Activated CD8-positive, alpha-beta T cell treated with anti-CD3 and anti-CD28 coated beads for 36 hours (primary cell): ENCODE measurements around the gene SPATA6L. TPM values are rescaled to one million over a fixed set of nuclear protein-coding genes. Genes with fewer than 3 reads are reported as not detected.
"Not testable (repeated sequence)": the region's sequence is repeated elsewhere in the genome, so short reads cannot be mapped to it uniquely, and the experiment has no call there.

Source experiments
- ATAC-seq: fragments of 200-7000 bp; cut with Tn5 transposase; one replicate; pipeline ENCODE4 v1.10.0; 2021; ENCODE audit warnings: mild to moderate bottlenecking, moderate library complexity
- CTCF ChIA-PET: fragments of 350-600 bp; sonication (Branson Sonifier 250); formaldehyde crosslinking; loops from one replicate; lab custom pipeline; 2021; ENCODE audit warnings: antibody characterized with exemption; lab: Charles Lee
- POLR2A ChIA-PET: fragments of 350-600 bp; sonication (Branson Sonifier 250); formaldehyde crosslinking; loops from one replicate; lab custom pipeline; 2021; ENCODE audit warnings: antibody characterized with exemption; lab: Charles Lee
- DNase-seq: peaks from one replicate; pipeline ENCODE4 v3.0.0-alpha.2; 2020
- H3K27ac Mint-ChIP-seq: one replicate; pipeline ENCODE4 v1.8.0; 2021; ENCODE audit warnings: mild to moderate bottlenecking, mixed read lengths
- H3K27me3 Mint-ChIP-seq: one replicate; pipeline ENCODE4 v1.8.0; 2021; ENCODE audit warnings: mixed read lengths
- H3K36me3 Mint-ChIP-seq: one replicate; pipeline ENCODE4 v1.8.0; 2021; ENCODE audit warnings: low read depth, mixed read lengths
- H3K4me1 Mint-ChIP-seq: one replicate; pipeline ENCODE4 v1.8.0; 2021; ENCODE audit warnings: low read depth, mixed read lengths
- H3K4me3 Mint-ChIP-seq: one replicate; pipeline ENCODE4 v1.8.0; 2021; ENCODE audit warnings: mild to moderate bottlenecking, moderate library complexity, mixed read lengths
- H3K9me3 Mint-ChIP-seq: one replicate; pipeline ENCODE4 v1.8.0; 2021; ENCODE audit warnings: mixed read lengths
- intact Hi-C: fragments of 100-400 bp; cut with micrococcal nuclease; formaldehyde crosslinking; loops from one replicate; pipeline ENCODE4 v1.10.0; 2022
- total RNA-seq, 2 experiments: library from RNA; stranded (reverse); gene quantifications; one replicate each; pipeline ENCODE4 v1.2.3, GENCODE V29; 2021
- TF ChIP-seq, protein P1 (sequence below): fragments of 200-600 bp; IDR thresholded peaks from one replicate; pipeline ENCODE4 v1.8.0; 2022; ENCODE audit warnings: antibody characterized with exemption, mild to moderate bottlenecking

The SPATA6L gene
- total RNA-seq, 2 experiments from 2014 or later, result 0.43 to 0.78 TPM

DNA sequence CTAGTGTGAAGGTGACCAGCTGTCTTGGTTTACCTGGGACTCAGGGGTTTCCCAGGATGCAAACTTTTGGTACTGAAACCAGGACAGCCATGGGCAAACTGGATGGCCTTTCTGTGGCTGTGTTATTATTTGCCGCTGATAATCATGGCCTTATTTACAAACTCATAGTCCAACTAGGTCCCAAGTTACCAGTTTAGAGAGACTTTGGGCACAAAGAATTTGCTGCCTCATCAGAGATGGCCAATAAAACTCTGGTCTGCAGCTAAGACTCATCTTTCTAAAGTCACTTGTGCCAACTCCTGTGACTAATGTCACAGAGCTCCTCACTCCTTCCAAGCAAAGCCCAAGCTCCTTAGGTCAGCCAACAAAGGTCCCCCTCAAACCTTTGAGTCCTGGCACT lies 51.7 kb downstream of the SPATA6L start:
- no peak overlapping the region for H3K27ac Mint-ChIP-seq
- ChIA-PET CTCF (interaction anchor here (1.7 kb wide), 1 partner anchor 10 kb away, joined by 8 read pairs; no protein-coding TSS in a partner anchor), POLR2A (no interaction called here)
- TF ChIP-seq, protein P1, sequence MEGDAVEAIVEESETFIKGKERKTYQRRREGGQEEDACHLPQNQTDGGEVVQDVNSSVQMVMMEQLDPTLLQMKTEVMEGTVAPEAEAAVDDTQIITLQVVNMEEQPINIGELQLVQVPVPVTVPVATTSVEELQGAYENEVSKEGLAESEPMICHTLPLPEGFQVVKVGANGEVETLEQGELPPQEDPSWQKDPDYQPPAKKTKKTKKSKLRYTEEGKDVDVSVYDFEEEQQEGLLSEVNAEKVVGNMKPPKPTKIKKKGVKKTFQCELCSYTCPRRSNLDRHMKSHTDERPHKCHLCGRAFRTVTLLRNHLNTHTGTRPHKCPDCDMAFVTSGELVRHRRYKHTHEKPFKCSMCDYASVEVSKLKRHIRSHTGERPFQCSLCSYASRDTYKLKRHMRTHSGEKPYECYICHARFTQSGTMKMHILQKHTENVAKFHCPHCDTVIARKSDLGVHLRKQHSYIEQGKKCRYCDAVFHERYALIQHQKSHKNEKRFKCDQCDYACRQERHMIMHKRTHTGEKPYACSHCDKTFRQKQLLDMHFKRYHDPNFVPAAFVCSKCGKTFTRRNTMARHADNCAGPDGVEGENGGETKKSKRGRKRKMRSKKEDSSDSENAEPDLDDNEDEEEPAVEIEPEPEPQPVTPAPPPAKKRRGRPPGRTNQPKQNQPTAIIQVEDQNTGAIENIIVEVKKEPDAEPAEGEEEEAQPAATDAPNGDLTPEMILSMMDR, result no peak
- ATAC-seq (no peak), DNase-seq (no peak)
- H3K9me3 Mint-ChIP-seq, result peaks cover 2% of the 10 kb centered on the region
- no peaks in the 10 kb centered on the region for H3K36me3 Mint-ChIP-seq
- H3K27me3 Mint-ChIP-seq, result no peaks in the 10 kb centered on the region
- no peak overlapping the region for H3K4me3 Mint-ChIP-seq
- intact Hi-C loops, result no loop called here
- H3K4me1 Mint-ChIP-seq, result peaks cover 13% of the 10 kb centered on the region

GRCh38 chr9:4606033-4606432 lies 60.2 kb downstream of the SPATA6L start:
- intact Hi-C loops, result loop anchor here (10.0 kb wide), 1 partner anchor 139 kb away; the partner anchor contains the start of gene AK3
- not testable (repeated sequence) for H3K9me3 Mint-ChIP-seq
- DNase-seq, result peak; percentile 62

DNA sequence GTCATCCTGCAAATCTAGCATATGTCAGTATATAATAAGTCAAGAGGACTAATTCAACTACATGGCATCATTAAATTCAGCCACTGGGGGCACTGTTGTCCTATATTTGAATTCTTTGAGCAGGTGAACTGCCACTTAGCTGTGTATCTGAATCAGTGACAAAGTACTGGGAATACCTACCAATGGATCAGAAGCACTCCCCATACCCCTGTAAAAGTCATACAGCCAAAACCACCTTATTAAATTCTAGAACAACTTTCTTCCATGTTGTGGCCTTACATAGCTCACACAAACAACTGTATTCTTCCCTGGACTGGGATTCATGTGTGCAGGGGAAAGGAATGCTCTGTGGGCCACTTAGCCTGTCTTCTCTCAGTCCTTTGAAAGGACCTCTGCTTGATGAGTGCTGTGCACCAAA lies 61.6 kb downstream of the SPATA6L start:
- intact Hi-C loops, result loop anchor here (10.0 kb wide), 1 partner anchor 140 kb away; the partner anchor contains the start of gene AK3
- H3K9me3 Mint-ChIP-seq, result peaks cover 7% of the 10 kb centered on the region
- ATAC-seq, result peak; percentile 93
- peak; percentile 85 for DNase-seq
- CTCF ChIA-PET, result interaction anchor here (0.6 to 2.5 kb wide), 27 partner anchors 9 to 581 kb away, joined by 3 to 12 read pairs (median 3); partner anchors contain the start of genes AK3, INSL6 and SPATA6L
- POLR2A ChIA-PET, result no interaction called here
- no peaks in the 10 kb centered on the region for H3K36me3 Mint-ChIP-seq
- no peaks in the 10 kb centered on the region for H3K27me3 Mint-ChIP-seq
- no peak overlapping the region for H3K27ac Mint-ChIP-seq
- TF ChIP-seq, protein P1, result peak; percentile 76
- H3K4me3 Mint-ChIP-seq, result no peak overlapping the region
- peaks cover 20% of the 10 kb centered on the region for H3K4me1 Mint-ChIP-seq

More at GRCh38 chr9:4606033-4606432, 60.2 kb downstream of the SPATA6L start:
- H3K36me3 Mint-ChIP-seq, H3K27me3 Mint-ChIP-seq, POLR2A ChIA-PET, CTCF ChIA-PET, H3K27ac Mint-ChIP-seq, ATAC-seq, H3K4me1 Mint-ChIP-seq, H3K4me3 Mint-ChIP-seq: not testable (repeated sequence)

- H3K9me3 Mint-ChIP-seq, result peaks cover 7% of the 10 kb centered on the region
- no peak overlapping the region for H3K27ac Mint-ChIP-seq
- no peaks in the 10 kb centered on the region for H3K27me3 Mint-ChIP-seq
- intact Hi-C loops, result loop anchor here (10.0 kb wide), 1 partner anchor 141 kb away; the partner anchor contains the start of gene AK3
- H3K36me3 Mint-ChIP-seq, result no peaks in the 10 kb centered on the region
- H3K4me1 Mint-ChIP-seq, result peaks cover 20% of the 10 kb centered on the region
- TF ChIP-seq, protein P1, result no peak
- H3K4me3 Mint-ChIP-seq, result no peak overlapping the region
- DNase-seq (no peak), ATAC-seq (no peak)
- ChIA-PET CTCF (interaction anchor here (0.7 to 2.5 kb wide), 13 partner anchors 10 to 1442 kb away, joined by 3 to 12 read pairs (median 3); partner anchors contain the start of genes AK3 and SPATA6L), POLR2A (no interaction called here)
These were observed 62.5 kb downstream of the SPATA6L start for GRCh38 chr9:4603830-4604229.

- Mint-ChIP-seq H3K36me3 (no peaks in the 10 kb centered on the region), H3K4me3 (no peak overlapping the region), H3K9me3 (peaks cover 7% of the 10 kb centered on the region), H3K27ac (peak overlapping the region; percentile 59), H3K4me1 (peaks cover 36% of the 10 kb centered on the region), H3K27me3 (no peaks in the 10 kb centered on the region)
- POLR2A ChIA-PET, result interaction anchor here (1.2 kb wide), 1 partner anchor 66 kb away, joined by 3 read pairs; the partner anchor contains the start of gene SPATA6L
- TF ChIP-seq, protein P1, result no peak
- ATAC-seq, result no peak
- intact Hi-C loops, result loop anchor here (10.0 kb wide), 1 partner anchor 144 kb away; the partner anchor contains the start of gene AK3
- no peak for DNase-seq
- CTCF ChIA-PET, result interaction anchor here (0.7 to 1.5 kb wide), 8 partner anchors 9 to 234 kb away, joined by 3 to 5 read pairs (median 4); no protein-coding TSS in a partner anchor
These were observed 65.9 kb downstream of the SPATA6L start for GRCh38 chr9:4600368-4600767.
